ENCODE measurements around the gene NT5C.
A peak's percentile ranks its signal among the peaks of the same experiment; 100 is the strongest.

DNA sequence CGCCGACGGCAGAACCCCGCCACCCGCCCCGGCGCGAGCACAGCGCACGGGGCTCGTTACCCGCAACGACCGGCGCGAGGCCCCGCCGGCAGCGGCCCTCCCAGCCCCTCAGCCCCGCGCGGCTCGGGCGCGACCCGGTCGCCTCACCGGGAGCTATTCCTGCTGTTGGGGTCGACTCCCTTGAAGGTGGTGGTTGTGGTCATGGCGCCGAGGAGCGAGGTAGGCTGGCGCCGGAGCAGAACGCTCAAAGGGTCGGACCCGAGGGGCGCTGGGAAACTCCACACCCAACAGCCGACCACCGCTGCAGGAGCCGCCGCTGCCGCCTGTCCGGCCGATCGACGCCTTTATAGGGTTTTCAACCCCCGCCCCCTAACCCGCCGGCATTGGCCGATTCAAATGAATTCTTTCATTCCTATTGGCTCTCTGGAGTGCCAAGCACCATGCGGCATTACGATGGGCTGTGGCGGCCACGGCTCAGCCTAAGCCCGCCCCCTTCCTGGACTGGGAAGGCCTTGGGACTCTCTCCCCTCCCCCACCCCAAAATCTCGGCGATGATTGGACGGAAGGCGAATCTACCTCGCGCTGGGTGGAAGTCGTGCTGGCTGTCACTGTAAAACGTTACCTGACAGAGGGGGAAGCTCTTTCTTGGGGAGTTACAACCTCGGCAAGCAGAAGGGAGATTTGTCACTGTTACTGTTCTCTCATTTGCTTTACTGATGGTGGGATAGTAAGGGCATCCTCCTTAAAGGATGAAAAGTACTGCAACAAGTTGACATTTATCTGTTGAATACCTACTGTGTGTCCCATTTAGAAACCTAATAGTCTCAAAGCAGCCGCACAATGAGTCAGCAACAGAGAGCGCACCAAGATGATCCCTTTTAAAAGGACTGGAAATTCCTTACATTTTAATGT is 22.9 kb upstream of the NT5C start, which contains the start of gene JPT1:
- TF ChIP-seq, protein P1, sequence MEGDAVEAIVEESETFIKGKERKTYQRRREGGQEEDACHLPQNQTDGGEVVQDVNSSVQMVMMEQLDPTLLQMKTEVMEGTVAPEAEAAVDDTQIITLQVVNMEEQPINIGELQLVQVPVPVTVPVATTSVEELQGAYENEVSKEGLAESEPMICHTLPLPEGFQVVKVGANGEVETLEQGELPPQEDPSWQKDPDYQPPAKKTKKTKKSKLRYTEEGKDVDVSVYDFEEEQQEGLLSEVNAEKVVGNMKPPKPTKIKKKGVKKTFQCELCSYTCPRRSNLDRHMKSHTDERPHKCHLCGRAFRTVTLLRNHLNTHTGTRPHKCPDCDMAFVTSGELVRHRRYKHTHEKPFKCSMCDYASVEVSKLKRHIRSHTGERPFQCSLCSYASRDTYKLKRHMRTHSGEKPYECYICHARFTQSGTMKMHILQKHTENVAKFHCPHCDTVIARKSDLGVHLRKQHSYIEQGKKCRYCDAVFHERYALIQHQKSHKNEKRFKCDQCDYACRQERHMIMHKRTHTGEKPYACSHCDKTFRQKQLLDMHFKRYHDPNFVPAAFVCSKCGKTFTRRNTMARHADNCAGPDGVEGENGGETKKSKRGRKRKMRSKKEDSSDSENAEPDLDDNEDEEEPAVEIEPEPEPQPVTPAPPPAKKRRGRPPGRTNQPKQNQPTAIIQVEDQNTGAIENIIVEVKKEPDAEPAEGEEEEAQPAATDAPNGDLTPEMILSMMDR (IDR thresholded peaks at IDR 0.05; ENCODE audit: low read depth, low read length, missing input control): no peak
- TF ChIP-seq RAD21 (IDR thresholded peaks at IDR 0.05) (no peak), FOXA1 (IDR thresholded peaks at IDR 0.05) (peak; percentile 18), GABPA (IDR thresholded peaks at IDR 0.05 in 1 of 2, conservative IDR thresholded peaks at IDR 0.05 in 1 of 2) (peak in 1 of 2 donors; percentile 58), JUND (IDR thresholded peaks at IDR 0.05) (no peak), YY1 (IDR thresholded peaks at IDR 0.05) (peak; percentile 58), TAF1 (conservative IDR thresholded peaks at IDR 0.05) (peak; percentile 82), EGR1 (IDR thresholded peaks at IDR 0.05; ENCODE audit: low read depth in 2 of 2) (peak in 1 of 2 donors; percentile 52), HNF4G (IDR thresholded peaks at IDR 0.05) (no peak), SP1 (IDR thresholded peaks at IDR 0.05) (peak; percentile 95)
- TF ChIP-seq, protein P2, sequence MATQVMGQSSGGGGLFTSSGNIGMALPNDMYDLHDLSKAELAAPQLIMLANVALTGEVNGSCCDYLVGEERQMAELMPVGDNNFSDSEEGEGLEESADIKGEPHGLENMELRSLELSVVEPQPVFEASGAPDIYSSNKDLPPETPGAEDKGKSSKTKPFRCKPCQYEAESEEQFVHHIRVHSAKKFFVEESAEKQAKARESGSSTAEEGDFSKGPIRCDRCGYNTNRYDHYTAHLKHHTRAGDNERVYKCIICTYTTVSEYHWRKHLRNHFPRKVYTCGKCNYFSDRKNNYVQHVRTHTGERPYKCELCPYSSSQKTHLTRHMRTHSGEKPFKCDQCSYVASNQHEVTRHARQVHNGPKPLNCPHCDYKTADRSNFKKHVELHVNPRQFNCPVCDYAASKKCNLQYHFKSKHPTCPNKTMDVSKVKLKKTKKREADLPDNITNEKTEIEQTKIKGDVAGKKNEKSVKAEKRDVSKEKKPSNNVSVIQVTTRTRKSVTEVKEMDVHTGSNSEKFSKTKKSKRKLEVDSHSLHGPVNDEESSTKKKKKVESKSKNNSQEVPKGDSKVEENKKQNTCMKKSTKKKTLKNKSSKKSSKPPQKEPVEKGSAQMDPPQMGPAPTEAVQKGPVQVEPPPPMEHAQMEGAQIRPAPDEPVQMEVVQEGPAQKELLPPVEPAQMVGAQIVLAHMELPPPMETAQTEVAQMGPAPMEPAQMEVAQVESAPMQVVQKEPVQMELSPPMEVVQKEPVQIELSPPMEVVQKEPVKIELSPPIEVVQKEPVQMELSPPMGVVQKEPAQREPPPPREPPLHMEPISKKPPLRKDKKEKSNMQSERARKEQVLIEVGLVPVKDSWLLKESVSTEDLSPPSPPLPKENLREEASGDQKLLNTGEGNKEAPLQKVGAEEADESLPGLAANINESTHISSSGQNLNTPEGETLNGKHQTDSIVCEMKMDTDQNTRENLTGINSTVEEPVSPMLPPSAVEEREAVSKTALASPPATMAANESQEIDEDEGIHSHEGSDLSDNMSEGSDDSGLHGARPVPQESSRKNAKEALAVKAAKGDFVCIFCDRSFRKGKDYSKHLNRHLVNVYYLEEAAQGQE (IDR thresholded peaks at IDR 0.05): peak; percentile 57
- TF ChIP-seq, protein P3, sequence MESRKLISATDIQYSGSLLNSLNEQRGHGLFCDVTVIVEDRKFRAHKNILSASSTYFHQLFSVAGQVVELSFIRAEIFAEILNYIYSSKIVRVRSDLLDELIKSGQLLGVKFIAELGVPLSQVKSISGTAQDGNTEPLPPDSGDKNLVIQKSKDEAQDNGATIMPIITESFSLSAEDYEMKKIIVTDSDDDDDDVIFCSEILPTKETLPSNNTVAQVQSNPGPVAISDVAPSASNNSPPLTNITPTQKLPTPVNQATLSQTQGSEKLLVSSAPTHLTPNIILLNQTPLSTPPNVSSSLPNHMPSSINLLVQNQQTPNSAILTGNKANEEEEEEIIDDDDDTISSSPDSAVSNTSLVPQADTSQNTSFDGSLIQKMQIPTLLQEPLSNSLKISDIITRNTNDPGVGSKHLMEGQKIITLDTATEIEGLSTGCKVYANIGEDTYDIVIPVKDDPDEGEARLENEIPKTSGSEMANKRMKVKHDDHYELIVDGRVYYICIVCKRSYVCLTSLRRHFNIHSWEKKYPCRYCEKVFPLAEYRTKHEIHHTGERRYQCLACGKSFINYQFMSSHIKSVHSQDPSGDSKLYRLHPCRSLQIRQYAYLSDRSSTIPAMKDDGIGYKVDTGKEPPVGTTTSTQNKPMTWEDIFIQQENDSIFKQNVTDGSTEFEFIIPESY (IDR thresholded peaks at IDR 0.05): no peak
- TF ChIP-seq, protein P4, sequence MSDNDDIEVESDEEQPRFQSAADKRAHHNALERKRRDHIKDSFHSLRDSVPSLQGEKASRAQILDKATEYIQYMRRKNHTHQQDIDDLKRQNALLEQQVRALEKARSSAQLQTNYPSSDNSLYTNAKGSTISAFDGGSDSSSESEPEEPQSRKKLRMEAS (IDR thresholded peaks at IDR 0.05): peak; percentile 52
- TF ChIP-seq, protein P5, sequence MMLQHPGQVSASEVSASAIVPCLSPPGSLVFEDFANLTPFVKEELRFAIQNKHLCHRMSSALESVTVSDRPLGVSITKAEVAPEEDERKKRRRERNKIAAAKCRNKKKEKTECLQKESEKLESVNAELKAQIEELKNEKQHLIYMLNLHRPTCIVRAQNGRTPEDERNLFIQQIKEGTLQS (IDR thresholded peaks at IDR 0.05): no peak

All from liver (tissue), 3 donors.